SK-N-SH (cell line): Measurements from ENCODE around the gene ADIPOR2.

Experiments used
- CTCF ChIP-seq: fragments of 200-600 bp; sonication (generic); IDR thresholded peaks from 2 replicates; pipeline ENCODE4 v1.6.1; 2017; ENCODE audit warnings: antibody characterized with exemption, mild to moderate bottlenecking, moderate library complexity
- GABPA ChIP-seq: IDR thresholded peaks from 2 replicates; pipeline ENCODE4 v1.4.0; 2012; ENCODE audit warnings: low read depth, mild to moderate bottlenecking
- JUND ChIP-seq: IDR thresholded peaks from 2 replicates; pipeline ENCODE4 v1.4.0; 2012
- MAX ChIP-seq: IDR thresholded peaks from 2 replicates; pipeline ENCODE4 v1.4.0; 2012; ENCODE audit warnings: low read depth
- NFIC ChIP-seq: IDR thresholded peaks from 2 replicates; pipeline ENCODE4 v1.4.0; 2012; ENCODE audit warnings: borderline replicate concordance
- NRF1 ChIP-seq: IDR thresholded peaks from 2 replicates; pipeline ENCODE4 v1.6.1; 2012; ENCODE audit warnings: low read depth, mild to moderate bottlenecking, low read length
- REST ChIP-seq: IDR thresholded peaks from 2 replicates; pipeline ENCODE4 v1.6.1; 2012; ENCODE audit warnings: mild to moderate bottlenecking, low read depth, low read length, moderate library complexity

- TF ChIP-seq CTCF (no peak), NRF1 (no peak), JUND (no peak), MAX (peak; percentile 61), REST (no peak), GABPA (no peak), NFIC (peak; percentile 43; the same call in 1 of the 2 replicates)
These were observed 46.1 kb upstream of the ADIPOR2 start for GRCh38 chr12:1644534-1645438.
